GM18873 (cell line): Measurements from ENCODE around the gene SLX4IP.

Experiments
- ATAC-seq: cut with Tn5 transposase; IDR thresholded peaks from one replicate; pipeline ENCODE4 v1.9.1; 2021; ENCODE audit warnings: mild to moderate bottlenecking, moderate library complexity, moderate number of reproducible peaks; ENCODE audit not compliant: unreplicated experiment, low FRiP score

Gene SLX4IP

DNA sequence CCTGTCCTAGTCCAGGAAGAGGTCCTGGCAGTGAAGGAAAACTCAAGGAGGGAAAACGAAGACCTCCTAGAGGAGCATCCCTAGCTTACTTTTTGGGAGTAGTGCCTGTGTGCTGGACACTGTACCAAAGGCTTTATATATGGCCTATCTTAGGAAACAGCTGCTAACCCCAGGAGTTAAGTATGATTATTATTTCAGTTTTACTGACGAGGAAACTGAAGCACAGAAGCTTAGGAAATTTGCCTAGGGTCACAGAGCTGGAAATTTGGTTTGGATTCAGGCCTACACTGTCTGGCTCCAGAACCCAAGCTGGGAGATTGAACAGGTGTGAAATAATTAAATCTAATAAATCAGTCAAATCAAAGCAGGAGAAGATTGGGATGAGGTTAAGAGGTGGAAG lies 78.0 kb downstream of the SLX4IP start:
- ATAC-seq = no peak

DNA sequence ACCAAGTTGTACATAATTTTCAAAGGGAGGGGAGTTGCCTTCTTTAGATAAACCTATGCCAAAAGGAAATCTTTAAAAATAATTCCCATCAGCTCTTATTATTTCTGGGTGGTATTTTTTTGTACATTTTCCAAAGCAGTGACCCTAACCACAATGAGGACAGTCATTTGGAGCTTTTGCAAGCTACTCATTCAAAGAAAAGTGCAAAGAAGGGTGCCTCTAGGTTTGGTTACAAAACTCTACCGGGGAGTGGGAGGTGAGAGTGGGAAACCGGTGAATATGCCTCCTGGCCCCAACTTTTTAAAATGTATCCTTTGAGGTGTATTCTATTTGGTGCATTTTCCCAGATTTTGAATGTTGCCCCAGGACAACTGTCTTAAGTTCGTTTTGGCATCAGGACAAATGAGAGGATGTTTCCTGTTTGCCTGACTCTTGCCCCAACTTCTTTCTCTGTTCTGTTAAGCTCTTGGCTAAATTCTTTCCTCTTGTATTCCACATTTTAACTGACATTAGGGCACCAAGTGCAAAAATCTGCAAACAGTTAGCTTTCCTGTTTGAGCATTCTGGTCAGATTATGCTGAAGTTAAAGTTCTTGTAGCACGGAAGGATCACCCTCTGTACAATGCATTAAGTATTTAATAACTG lies 78.9 kb downstream of the SLX4IP start:
- ATAC-seq = no peak

DNA sequence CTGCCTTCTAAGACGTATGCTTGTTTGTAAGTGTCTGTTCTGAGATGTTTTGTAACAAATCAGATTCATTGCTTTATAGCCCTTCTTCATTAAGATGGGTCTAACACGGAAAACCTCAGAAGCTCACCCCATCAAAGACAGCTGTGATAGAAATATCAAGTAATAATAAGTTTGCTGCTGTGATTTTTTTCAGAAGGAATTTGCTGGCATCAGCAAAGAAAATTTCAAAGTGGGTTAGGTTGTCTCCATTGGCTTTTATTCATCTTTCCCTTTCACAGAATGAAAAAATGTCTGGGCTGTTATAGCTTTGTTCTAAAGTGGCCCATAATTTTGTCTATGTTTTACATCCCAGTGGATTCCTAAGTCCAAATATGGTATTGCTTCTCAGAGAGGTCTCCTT lies 81.4 kb downstream of the SLX4IP start:
- ATAC-seq = no peak

DNA sequence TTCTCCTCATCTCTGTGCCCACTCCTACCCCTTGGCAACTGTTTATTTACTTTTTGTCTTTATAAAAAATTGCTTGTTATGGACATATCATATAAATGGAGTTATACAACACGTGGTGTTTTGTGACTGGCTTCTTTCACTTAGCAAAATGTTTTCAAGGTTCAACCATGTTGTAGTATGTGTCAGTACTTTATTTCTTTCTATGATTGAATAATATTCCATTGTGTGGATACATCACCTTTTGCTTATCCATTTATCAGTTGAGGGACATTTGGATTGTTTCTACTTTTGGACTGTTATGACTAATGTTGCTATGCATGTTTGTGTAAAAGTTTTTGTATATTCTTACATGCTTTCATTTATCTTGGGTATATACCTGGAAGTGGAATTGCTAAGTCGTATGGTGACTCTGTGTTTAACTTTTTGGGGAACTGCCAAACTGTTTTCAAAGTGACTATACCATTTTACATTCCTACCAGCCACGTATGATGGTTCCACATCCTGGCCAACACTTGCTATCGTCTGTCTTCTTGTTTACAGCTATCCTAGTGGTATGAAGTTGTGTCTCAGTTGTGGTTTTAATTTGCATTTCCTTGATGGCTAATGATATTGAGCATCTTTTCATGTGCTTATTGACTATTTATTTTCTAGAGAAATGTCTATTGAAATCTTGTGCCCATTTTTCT lies 84.4 kb downstream of the SLX4IP start:
- peak; percentile 51 for ATAC-seq

DNA sequence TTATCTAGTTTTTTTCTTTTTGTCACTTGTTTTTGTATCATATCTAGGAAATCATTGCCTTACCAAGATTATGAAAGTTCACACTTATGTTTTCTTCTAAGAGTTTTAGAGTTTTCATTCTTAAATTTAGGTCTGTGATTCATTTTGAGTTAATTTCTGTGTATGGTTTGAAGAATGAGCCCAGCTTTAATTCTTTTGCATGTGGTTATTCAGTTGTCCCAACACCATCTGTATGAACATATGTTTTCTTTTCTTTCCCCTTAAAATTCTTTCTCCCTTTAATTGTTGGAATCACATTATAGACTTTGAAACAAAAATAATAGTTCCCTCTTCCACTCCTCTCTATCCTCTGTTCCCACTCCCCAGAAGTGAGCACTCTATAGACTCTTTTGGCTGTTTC lies 85.4 kb downstream of the SLX4IP start:
- no peak for ATAC-seq

DNA sequence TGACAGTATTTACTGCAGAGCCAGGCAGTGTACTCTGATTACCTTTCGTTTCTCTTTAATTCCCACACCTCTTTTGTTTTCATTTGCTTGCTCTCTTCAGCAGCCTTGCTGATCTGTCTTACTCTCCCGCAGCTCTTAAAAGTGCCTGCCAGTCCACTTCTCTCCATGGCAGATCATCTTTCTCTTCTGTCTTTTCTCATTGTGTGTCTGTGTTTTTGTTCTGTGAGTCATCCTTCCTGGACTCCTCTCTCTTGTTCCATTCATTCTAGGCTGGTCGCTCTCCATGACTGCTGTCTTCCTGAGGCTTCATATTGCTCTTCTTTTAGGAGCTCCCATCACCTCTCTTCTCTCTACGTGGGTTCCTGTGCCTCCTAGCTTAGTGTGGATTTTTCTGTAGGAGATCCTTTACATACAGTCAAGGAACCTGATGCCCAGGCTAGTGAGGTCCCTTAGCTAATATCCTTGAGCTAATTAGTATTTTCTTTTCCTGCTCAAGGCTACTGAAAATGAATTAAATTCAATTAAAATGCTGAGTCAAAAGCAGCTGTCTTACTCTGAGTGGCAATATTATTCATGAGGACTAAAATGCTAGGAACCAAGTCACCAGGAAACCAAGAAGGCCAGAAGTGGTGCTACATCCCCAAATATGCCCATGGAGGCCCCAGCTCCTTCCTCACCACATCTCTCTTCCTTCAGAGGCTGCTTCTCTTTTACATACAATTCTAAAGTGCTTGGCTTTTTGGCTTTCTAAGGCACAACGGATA lies 86.1 kb downstream of the SLX4IP start:
- ATAC-seq = no peak

DNA sequence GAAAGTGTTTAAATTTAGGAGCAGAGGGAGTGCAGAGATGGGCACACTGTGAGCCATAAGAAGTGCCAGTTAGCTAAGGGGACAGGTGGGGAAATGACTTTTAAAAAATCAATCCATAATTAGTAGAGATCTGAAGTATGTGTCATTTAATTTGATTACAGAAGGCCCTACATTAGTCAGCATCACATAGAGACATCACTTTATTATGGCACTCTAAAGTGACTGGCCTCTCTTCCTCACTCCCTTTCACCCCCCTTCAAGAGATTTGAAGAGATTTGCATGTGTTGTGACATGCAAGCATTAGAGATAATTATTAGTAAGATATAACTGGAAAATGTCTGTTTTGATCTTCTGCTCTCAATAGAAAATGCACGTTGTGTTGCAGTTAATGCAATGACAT lies 86.7 kb downstream of the SLX4IP start:
- ATAC-seq = no peak

DNA sequence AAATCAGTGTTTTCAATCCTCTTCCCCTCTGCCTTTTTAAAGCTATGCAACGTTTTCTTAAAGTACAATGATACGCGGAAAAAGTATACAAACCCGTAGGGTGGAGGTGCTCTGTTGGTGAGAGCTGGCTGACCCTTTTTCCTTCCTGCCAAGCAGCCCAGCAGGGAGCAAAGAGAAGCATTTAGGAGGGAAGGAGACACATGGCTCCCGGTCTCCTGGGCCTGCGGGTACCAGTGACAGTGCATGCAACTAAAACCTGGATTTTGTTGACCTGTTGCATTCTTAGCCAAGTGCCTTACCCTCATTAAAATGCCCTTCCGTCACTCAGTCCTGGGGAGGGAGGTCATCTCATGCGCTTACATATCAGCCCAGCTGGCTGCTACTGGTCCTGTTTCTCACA lies 87.2 kb downstream of the SLX4IP start:
- ATAC-seq = no peak

DNA sequence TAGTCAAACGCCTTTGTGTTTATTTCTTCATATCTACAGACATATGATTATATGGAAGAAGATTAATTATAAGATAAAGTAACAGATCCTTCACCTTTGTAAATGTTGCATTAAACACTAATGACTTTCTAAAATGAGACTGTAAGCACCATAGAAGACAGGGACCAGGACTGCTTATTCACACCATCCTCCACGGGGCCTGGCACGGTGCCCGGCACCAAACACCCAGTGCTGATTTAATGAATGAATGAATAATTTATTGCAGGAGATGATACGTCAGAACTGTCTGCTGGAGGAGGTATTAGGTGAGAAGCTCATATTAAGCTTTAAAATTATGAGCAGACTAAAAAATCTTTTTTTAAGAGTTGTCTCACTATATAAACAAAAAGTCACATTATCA lies 88.3 kb downstream of the SLX4IP start:
- ATAC-seq = no peak

DNA sequence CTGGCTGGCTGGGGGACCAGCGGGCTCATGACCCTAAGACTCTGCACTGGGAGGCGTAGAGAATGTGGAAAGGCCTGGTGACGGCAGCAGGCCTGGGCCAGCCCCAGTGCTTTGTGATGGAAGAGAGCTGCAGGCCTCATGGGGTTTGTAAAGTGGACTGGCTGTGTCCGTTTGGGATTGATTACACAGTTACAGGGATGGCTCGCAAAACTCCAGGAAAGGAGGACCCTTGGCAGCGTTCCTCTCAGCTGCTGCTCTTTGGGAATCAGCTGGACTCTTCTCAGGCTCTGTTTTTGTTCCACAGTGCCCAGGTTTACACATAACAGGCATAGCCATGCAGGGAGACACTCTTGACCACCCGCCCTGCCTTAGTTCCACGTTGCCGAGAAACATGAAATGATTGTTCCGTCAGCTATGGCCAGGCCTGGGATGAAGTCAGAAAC lies 89.0 kb downstream of the SLX4IP start:
- ATAC-seq = no peak

DNA sequence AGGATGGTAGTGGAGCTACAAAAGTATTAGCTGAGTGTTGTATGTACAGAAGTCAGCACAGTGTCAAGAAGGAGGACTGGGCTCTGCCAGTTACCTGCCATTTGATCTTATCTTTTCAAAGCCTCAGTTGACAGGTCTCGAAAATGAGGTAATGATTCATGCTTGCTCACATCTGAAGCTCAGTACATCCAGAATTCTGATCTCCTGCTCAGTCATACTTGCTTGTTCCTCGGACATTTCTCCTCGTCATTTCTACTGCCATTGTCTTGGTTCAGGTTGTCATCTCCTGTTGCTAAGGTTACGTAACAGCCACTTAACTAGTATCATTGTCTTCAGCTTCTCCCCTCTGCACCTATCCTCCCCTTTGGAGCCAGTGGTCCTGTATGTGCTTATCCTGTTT lies 89.5 kb downstream of the SLX4IP start:
- no peak for ATAC-seq

DNA sequence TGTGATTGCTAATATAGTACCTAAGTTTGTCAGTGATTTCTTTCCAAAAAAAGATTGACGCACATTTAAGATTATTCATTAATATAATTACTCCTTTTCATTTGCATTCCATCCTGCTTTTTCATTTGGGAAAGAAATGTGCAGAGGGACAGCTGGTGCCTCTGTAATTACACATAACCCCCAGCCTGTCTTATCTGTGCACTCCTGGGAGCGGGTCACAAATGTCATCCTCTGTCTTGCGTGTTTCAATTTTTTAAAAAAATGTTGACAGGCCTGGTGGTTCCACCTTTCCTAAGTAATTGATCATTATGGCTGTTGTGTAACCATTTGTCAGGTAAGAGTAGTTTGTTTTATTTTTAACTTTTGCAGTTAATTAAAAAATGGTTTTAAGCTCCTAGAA lies 92.7 kb downstream of the SLX4IP start:
- no peak for ATAC-seq

DNA sequence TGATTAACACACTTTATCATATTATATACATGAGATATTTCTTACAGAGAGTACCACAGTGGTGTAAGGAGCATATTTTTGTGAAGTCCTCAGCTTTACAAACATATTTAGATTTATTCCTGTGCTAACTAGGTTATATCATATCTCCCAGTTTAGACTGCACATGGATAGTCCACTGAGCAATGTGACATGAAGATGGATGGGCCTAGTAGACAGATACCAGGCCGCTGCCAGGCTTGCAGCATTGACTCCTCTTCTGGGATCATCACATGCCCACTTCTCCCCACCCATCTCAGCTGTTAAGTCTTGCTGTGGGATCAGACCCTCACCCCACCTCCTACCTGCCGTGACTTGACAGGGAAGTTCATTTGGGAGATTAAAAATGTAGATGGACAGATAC lies 95.8 kb downstream of the SLX4IP start:
- ATAC-seq = no peak

DNA sequence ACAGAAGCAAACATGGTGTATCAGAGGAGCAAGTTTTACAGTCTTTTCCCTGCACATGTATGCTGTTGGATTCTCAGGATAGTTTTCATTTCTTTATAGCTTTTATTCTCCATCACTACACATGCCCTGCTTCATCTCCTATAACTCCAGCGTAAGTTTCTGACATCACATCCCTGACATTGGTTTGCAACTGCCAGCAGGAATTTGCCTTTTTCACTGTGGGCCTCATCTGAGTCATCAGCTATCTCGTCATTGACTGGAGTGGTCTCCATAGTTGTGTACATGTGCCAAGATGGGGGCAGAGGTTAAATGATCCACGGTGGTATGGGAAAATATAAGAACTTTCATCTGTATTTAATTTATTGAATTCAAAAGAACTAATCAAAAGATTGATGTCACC lies 96.7 kb downstream of the SLX4IP start:
- no peak for ATAC-seq

DNA sequence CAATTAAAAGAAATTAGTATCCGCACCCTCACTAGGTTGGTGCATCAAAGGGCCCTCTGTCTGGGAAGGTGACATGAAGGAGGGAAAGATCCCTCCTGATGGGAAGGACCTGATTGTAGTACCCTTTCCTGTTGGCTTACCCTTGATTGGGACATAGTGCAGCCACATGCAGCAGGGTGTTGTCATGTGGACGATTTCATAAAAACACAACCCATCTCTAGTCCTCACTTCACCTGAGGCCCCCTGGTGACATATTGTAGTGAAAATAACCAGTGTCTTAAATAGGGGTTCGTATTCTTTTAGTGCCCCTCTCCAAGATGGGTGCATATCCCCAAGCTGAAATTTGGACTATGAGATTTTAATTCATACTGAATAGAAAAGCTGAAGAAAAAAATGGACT lies 97.3 kb downstream of the SLX4IP start:
- no peak for ATAC-seq

DNA sequence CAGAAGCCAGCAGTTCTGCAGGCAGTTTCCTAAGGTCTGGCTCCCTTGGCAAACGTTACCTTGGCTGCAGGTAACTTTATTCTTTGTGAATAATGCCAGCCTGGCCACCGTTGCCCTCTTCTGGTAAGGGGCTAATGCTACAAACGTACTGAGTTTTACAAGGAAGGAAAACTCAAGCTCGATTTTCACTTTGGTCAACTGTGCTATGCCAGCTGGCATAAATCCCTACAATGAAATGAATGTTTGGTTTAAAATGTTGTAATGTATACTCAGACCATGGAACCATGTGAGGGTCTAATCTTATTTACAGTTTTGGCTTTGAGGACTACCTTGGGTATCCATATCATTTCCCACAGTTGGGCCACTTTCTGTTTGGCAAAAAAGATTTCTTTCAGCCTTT lies 101.4 kb downstream of the SLX4IP start:
- ATAC-seq = no peak

DNA sequence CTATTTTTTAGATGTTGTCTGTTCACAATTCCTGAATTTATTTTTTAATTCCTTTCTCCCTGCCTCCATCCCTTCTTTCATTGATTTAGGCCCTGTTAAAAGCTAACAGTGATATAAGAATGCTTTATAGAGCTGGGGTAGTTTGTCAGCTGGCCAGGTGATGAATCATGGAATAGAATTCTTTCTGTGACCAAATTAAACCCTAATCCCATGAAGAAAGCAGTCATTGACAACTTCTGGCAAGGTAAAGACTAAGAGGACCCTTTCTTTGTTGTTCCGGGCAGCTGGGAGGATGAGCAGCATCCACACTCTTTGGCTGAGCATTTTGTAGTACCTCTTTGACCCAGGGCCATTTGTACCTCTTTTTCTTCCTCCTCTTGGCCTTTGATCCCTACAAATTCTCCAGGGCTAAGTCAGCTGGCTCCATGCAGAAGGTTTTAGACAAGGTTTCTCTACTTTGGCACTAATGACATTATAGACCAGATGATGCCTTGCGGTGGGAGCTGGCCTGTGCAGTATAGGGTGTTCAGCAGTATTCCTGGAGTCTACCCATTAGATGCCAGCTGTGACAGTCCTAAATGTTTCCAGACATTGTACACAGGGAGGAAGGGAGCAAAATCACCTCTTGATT lies 102.9 kb downstream of the SLX4IP start:
- no peak for ATAC-seq

DNA sequence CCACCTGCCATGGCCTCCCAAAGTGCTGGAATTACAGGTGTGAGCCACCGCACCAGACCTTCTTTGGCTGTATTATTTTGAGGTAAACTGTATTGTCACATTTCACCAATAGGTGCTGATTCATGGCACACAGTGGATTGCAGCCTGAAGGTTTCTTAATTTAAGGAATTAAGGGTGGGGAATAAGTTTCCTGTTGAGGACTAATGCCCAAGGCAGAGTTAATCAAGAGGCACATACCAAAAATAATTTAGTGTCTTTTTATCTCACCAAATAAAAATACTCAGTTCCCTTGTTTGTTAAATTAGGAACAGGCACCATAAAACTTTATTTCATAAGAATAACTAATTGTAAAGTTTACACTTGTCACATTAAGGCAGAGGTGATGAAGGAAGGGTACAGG lies 103.7 kb downstream of the SLX4IP start:
- no peak for ATAC-seq

DNA sequence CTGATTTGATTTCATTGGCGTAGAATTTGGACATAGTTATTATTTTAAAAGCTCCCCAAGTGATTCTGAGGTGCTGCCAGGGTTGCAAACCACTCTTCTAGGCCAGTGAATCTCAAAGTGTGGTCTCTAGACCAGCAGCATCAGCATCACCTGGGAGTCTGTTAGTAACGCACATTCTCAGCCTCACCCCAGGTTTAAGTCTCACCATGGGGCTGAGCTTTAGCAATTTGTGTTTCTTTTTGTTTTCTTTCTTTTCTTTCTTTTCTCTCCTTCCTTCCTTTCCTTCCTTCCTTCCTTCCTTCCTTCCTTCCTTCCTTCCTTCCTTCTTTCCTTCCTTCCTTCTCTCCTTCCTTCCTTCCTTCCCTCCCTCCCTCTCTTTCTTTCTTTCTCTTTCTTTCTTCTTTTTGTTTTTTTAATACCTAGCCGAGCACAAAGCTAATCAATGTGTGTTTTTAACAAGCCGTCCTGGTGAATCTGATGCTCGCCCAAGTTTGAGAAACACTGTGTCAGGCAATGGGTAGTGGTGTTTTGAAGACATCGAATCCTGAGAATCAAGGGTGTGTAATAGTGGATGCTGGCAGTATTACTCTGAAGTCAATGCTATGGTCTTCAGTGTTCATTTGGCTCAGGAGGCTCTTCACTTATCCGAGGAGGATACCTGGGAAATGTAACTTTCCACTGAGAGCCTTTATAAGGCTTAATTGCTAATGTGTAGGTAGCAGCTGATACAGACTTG lies 104.9 kb downstream of the SLX4IP start:
- ATAC-seq = no peak

DNA sequence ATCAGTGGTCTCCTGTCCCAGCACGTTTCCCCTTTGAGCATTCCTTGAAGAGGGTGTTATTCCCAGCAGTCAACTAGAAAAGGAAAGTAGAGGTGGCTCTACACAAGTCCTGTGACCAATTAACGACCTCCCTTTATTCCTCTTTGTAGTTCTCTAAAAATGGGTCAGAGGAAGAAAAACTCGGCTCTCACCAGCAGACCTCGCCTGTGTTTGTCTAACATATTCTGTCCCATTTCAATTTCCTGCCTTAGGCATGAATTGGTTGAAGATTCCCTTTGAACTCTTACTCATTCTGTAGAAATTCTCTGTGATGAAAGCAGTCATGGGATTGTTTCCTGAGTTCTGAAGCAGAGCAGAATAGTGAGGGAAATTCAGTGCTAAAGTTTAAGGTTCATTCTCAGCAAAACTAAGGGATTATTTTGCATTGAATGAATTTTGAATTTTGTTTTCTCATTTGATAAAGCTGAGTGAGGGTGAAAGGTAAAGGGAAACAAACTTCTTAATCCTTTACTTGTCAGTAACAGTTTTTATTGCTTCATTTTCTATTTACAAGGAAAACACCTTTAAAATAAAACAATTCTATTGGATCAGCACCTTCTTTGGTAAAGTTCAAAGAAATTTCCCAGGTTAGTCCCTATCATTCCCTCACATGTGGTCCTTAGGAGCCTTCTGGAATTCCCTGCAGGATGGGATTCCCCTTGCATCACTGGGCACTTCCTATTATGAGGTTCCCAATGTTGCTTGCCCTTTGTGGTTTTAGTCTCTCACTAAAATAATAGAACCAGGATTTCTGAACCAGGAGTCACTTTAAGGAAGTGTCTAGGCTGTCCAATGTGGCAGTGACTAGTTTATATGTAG lies 105.8 kb downstream of the SLX4IP start:
- ATAC-seq = no peak
